Right forelimb (tissue), 1 donor: ENCODE measurements around the gene KAT2A.

Source experiments
- DNase-seq: peaks from one replicate; pipeline ENCODE4 v3.0.0-alpha.2; 2018

The KAT2A gene

DNA sequence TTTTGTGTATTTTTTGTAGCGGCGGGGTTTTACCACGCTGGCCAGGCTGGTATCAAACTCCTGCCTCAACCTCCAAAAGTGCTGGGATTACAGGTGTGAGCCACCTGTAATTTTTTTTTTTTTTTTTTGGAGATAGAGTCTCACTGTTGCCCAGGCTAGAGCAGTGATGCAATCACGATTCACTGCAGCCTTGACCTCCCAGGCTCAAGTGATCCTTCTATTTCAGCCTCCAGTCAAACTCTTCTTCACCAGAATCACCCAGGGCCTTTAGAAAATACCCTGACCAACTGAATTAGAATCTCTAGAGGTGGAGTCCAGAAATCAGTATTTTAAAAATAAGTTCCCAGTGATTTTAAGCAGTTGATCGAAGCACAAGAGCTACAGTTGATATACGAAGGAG lies 14.0 kb upstream of the KAT2A start:
- DNase-seq: no peak

DNA sequence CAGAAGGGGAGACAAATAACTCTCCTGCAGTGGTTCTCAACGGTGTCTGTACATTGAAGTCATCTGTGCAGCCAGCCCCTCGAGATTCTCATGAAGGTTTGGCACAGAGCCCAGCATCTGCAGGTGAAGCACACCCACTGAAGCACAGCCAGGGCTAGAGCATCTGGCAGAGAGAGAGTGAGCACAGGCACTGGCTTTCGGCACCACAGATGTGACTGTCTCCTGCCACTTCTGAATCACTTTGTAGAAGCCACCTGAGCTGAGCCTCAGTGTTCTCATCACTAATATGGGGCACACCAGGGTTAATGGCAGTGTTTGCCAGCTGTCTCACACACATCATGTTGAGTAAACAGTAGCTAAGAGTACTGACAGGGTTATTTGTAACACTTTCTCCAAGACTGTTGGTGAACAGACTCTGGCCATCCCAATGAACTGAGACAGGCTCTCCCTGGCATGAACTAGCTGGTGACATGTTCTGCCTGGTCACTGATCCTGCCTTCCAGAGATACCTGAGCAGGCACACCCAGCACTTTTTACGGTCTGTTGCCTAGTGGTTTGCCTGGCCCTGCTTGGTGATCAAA lies 12.4 kb upstream of the KAT2A start:
- DNase-seq: no peak

DNA sequence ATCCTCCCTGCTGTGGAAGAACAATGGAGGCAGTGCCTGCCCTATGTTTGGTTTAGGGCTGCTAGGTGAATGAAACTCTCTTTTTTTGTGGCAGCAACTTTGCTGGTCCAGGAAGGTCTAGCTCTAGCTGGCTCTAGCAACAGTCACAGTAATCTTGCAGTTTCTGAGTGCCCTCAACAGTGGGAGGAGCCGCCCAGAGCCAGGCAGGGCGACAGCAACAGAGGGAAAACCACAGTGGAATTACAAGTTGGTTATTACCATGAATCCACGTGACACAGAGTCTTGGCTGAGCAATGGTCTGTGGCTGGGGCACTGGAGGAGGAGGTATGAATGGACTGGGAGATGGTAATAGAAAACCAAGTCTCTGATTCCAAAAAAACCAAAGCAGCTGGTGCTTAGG lies 11.8 kb upstream of the KAT2A start:
- DNase-seq: no peak

- DNase-seq: no peak
These were observed 10.8 kb upstream of the KAT2A start for GRCh38 chr17:42131981-42132432.

- no peak for DNase-seq
These were observed 10.1 kb upstream of the KAT2A start for GRCh38 chr17:42131232-42131631.

DNA sequence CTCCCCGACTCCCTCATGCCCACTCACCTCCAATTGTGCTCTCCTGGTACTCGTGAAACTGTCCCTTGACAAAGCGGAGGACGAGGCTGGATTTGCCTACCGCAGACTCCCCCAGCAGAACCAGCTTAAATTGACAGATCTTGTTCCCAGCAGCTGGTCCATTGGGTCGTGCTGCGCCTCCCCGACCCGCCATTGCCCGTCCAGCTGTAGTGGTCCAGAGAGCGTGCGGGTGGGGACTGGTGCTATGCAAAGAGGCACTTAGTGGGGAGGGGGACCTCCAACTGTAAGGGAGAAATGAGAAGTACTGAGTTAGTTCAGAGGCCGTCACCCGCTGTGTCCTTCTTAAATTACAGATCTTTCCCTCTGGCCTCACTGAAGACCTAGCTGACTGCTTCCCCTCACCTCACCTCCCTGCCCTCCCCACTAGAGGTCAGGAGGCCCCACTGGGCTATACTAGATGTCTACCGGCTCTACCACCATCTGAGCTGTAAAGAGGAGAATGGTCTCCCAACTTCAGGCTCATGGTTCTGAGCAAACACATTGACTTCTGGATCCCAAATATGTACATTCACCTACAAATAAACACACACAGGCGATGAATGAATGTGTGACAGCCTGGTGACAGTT lies 9.3 kb upstream of the KAT2A start:
- no peak for DNase-seq

DNA sequence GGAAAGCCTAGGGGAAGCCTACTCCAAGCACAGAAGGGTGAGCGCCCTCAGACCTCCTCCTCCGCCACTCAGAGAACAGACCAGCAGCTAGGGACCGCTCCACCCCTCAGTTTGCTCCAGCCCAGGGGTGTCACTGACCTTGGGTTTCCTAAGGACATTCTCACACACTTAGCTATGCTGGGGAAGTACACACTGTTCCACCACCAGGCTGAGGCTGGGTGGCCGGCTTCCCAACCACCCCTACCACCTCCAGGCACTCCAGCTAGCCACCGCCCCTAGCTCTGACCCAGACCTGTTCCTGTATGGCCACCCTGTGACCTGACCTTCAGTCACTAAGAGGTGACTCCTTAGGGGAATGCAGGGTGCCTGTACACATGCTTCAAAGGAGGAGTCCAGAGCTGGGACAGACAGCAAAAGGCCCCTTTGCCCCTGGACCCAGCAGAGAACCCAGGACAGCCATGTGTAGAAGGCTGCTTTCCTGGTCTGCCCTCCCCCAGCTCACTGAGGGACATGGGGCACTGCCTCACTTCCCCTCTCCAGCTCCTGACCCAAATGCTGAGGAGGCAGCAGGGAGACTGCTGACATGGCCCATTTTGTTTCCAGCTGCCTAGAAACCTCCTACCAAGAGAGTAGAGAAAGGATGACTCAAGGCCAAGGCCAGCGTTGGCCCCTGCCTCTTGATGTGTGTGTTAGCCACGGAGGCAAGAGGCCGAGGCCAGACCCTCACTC lies 8.1 kb upstream of the KAT2A start:
- no peak for DNase-seq

DNA sequence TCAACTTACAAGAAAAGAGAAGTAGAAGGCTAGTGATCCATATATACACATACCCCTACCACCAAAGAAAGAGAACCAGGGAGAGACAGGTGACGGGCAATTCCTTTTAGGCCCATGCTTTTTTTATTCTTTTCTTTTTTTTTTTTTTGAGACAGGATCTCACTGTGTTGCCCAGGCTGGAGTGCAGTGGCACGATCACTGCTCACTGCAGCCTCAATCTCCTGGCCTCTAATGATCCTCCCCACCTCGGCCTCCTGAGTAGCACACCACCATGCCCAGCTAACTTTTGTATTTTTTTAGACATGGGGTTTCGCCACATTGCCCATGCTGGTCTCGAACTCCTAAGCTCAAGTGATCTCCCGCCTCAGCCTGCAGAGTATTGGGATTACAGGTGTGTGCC lies 6.2 kb upstream of the KAT2A start:
- no peak for DNase-seq

DNA sequence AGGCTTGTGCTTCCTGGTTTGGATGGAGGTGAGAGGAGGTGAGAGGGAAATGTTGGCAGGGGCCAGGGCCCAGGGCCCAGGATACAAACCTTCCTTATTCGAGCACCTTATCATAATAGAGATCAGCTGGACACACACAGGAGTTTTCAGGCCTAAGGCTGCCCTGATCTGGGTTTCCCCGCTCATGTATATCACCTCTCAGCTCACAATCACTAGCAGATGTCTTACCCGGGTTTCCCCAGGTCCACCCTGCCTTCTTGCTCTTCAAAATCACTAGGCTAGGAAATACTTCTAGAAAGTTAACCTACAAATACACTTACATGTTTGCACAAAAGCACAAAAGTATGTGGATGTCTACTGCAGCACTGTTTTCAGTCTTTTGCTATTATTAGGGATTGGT lies 5.7 kb upstream of the KAT2A start:
- no peak for DNase-seq

DNA sequence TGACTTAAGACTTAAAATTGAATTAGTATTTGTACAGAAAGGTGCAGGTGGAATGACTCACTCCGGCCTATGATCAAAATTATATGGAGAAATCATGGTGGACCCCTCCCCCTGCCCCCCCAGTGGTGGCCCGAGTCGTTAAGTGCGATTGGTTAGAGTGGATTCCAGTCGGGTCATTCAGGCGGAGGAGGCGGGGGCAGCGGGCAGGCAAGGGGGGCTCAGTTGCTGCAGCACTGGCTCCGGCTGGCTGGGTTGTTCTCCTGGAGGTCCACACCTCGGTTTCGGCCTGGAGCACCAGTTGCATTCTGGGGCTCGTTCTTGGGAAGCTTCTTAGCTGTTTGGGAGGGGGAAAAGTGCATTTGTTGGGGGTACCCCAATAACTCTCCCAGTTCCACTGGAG lies 4.4 kb upstream of the KAT2A start:
- DNase-seq: no peak

DNA sequence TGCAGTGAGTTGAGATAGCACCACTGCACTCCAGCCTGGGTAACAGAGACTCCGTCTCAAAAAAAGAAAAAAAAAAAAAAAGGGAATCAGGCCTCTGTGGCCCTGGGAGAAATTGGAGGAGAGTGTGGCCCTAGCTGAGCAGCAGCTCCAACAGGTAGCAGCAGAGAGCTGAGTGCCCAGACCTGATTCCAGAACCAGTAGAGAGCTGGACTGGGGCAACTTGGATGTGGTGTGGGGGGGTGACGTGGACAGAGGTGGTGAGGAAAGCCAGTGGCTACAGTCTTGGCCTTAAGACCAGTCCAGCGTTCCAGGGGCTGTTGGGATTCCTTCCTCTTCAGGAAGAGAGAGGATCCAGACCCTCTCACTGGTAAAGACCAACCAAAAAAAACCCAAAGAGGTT lies 3.1 kb upstream of the KAT2A start:
- DNase-seq: no peak

DNA sequence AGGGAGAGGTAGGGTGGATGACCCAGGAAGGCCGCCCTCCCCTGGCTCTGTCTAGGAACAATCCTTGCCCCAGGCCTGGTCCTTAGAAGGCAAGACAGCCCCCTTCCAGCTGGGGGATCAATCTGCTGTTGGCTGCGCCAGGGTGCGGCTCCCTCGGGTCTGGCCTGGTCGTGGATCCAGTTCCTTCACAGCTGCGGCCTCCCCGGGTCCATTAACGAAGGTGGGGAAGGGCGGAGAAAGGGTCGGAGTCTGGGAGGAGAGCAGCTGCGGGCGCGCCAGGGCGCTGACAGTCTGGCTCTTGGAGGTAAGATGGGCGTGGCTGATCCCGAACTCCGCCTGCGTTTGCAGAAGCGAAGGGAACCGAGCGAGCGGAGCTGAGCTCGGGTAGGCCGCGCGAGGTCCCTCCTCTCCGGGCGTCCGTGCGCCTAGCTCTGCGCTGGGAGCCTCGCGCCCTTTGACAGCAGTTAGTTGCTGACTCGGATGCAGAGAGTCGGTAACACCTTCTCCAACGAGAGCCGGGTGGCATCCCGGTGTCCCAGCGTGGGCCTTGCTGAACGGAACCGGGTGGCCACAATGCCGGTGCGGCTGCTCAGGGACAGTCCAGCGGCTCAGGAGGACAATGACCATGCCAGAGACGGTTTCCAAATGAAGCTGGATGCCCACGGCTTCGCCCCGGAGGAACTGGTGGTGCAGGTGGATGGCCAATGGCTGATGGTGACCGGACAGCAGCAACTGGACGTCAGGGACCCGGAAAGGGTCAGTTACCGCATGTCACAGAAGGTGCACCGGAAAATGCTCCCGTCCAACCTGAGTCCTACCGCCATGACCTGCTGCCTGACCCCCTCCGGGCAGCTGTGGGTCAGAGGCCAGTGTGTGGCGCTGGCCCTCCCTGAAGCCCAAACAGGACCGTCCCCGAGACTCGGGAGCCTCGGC lies 1.5 kb upstream of the KAT2A start, which contains the start of gene HSPB9:
Gene HSPB9, plus strand, starts transcription at position 434 of the 933 bp plus-strand sequence. Its CDS starts 47 bp downstream, at position 481.
- peak; percentile 68 for DNase-seq

GRCh38 chr17:42120161-42120769 lies 902 bp downstream of the KAT2A start:
- DNase-seq: no peak

DNA sequence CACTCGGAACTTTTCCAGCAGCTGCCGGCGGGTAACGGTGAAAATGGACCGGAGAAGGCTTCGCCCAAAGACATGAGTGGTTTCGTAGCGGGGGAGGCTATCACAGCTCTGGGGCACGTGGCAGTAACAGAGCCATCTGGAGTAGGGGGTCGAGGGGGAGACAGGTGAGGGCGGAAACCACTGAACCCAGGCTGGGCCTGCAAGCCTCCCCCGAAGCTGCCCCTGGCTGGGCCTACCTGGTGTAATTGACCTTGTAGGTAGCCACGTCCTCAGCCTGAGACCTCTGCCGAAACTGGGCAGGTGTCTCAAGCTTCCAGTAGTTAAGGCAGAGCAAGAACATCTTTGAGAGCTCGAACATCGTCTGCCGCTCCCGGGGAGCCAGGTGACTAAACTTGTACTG lies 1.9 kb downstream of the KAT2A start:
- no peak for DNase-seq

- no peak for DNase-seq
These were observed 2.6 kb downstream of the KAT2A start for GRCh38 chr17:42118545-42118944.

- DNase-seq: no peak
These were observed 3.0 kb downstream of the KAT2A start for GRCh38 chr17:42118126-42118510.

DNA sequence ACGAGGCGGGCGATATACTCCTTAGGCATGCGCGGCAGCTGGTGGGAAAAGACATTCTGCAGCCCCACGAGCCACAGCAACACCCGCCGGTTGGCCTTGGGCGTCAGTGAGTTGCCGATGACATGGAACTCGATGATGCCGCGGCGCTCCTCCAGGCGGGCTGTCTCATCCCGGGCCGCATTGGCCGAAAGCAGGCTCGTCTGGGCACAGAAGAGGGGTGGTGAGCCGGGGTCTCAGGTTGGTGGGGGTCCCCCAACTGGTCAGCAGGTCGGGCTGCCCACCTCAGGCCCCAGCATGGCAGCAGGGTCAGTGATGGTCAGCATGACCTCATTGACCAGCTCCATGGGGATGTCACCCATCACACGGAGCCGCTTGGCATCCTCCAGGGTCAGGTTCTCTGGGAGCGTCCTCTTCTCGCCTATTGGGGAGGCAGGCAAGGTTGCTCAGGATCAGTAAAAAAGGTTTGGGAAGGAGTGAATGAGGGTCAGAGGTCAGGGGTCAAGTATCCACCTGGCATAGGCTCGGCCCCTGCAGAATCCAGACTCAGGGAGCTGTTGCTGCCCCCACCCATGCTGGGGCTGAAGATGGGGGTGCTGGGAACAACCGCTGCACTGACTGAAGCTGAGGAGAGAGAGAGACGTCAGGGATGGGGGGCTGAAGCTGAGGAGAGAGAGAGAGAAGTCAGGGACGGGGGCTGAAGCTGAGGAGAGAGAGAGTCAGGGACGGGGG lies 3.6 kb downstream of the KAT2A start:
- DNase-seq: no peak

- peak; percentile 86 for DNase-seq
These were observed 4.3 kb downstream of the KAT2A start for GRCh38 chr17:42116705-42117396.

GRCh38 chr17:42114118-42114517 lies 7.0 kb downstream of the KAT2A start:
- no peak for DNase-seq

GRCh38 chr17:42113293-42114069 lies 7.7 kb downstream of the KAT2A start:
- DNase-seq: no peak
